A549 (cell line): ENCODE results near the gene CCDC85C.

Experiments
- BHLHE40 ChIP-seq: IDR thresholded peaks from 2 replicates; pipeline ENCODE4 v1.6.1; 2012; ENCODE audit warnings: low read depth, low read length, inconsistent platforms
- CTCF ChIP-seq: fragments of >200 bp; sonication (Bioruptor Twin); formaldehyde crosslinking; IDR thresholded peaks from 3 replicates; pipeline ENCODE4 v1.5.1; 2016
- EHMT2 ChIP-seq: fragments of 200-600 bp; sonication (generic); IDR thresholded peaks from 2 replicates; pipeline ENCODE4 v1.6.1; 2016; ENCODE audit warnings: antibody characterized with exemption, low read depth, mild to moderate bottlenecking, moderate library complexity
- HOXA7 ChIP-seq: fragments of 250-450 bp; sonication (Bioruptor Pico); IDR thresholded peaks from 2 replicates; pipeline ENCODE4 v1.5.0; 2020; ENCODE audit warnings: mild to moderate bottlenecking, moderate library complexity
- JUN ChIP-seq, 2 experiments: fragments of >200 bp; sonication (Bioruptor Twin); formaldehyde crosslinking; IDR thresholded peaks; 2 replicates in 1 of 2; 3 replicates in 1 of 2; pipeline ENCODE4 v1.6.1; 2016 to 2017
- MAFK ChIP-seq: fragments of 450-650 bp; IDR thresholded peaks from 2 replicates; pipeline ENCODE4 v1.6.1; 2014; ENCODE audit not compliant: partially characterized antibody
- MAX ChIP-seq: IDR thresholded peaks from 2 replicates; pipeline ENCODE4 v1.6.1; 2012
- MYC ChIP-seq: IDR thresholded peaks from 2 replicates; pipeline ENCODE4 v1.6.1; 2012; ENCODE audit warnings: mild to moderate bottlenecking, inconsistent platforms, low read length, improper control_type of control experiment, borderline replicate concordance
- NPAS2 ChIP-seq: fragments of 250-450 bp; sonication (Bioruptor Pico); IDR thresholded peaks from 2 replicates; pipeline ENCODE4 v1.8.0; 2022; ENCODE audit warnings: mild to moderate bottlenecking, moderate library complexity, borderline replicate concordance
- POLR2A ChIP-seq: IDR thresholded peaks from 2 replicates; pipeline ENCODE4 v1.6.1; 2012; ENCODE audit warnings: mild to moderate bottlenecking, low read length
- SMC3 ChIP-seq: fragments of >200 bp; sonication (Bioruptor Twin); formaldehyde crosslinking; IDR thresholded peaks from 3 replicates; pipeline ENCODE4 v1.6.1; 2018; ENCODE audit warnings: inconsistent platforms
- ZC3H11A ChIP-seq: fragments of 450-650 bp; IDR thresholded peaks from 2 replicates; pipeline ENCODE4 v1.6.1; 2014; ENCODE audit warnings: antibody characterized with exemption, mild to moderate bottlenecking
- TF ChIP-seq, protein P1 (sequence below): IDR thresholded peaks from 2 replicates; pipeline ENCODE4 v1.6.1; 2012
- TF ChIP-seq, protein P2 (sequence below): fragments of >200 bp; sonication (Bioruptor Twin); formaldehyde crosslinking; IDR thresholded peaks from 2 replicates; pipeline ENCODE4 v1.6.1; 2016

GRCh38 chr14:99522025-99522401 is 82.0 kb downstream of the CCDC85C start:
- TF ChIP-seq POLR2A (no peak), CTCF (no peak), SMC3 (no peak), BHLHE40 (no peak), JUN (IDR thresholded peaks at IDR 0.05) (no peak), MAFK (no peak), NPAS2 (no peak), EHMT2 (no peak), MAX (no peak), HOXA7 (no peak), MYC (no peak), ZC3H11A (no peak)
- TF ChIP-seq, protein P1, sequence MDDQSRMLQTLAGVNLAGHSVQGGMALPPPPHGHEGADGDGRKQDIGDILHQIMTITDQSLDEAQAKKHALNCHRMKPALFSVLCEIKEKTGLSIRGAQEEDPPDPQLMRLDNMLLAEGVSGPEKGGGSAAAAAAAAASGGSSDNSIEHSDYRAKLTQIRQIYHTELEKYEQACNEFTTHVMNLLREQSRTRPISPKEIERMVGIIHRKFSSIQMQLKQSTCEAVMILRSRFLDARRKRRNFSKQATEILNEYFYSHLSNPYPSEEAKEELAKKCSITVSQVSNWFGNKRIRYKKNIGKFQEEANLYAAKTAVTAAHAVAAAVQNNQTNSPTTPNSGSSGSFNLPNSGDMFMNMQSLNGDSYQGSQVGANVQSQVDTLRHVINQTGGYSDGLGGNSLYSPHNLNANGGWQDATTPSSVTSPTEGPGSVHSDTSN, result no peak
- TF ChIP-seq, protein P2, sequence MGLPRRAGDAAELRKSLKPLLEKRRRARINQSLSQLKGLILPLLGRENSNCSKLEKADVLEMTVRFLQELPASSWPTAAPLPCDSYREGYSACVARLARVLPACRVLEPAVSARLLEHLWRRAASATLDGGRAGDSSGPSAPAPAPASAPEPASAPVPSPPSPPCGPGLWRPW, result no peak
